HS-27A (cell line): Measurements from ENCODE around the gene PDZD8.
"Not testable (repeated sequence)": the region's sequence is repeated elsewhere in the genome, so short reads cannot be mapped to it uniquely, and the experiment has no call there.

Experiments
- DNase-seq: peaks from one replicate; pipeline ENCODE4 v3.0.0-alpha.2; 2012; ENCODE audit warnings: low read depth, missing footprints

PDZD8 gene

GRCh38 chr10:117348236-117348635 is 27.0 kb downstream of the PDZD8 start:
- no peak for DNase-seq

GRCh38 chr10:117346574-117346973 is 28.7 kb downstream of the PDZD8 start:
- DNase-seq: no peak

GRCh38 chr10:117345143-117345542 is 30.1 kb downstream of the PDZD8 start:
- no peak for DNase-seq

- no peak for DNase-seq
Measured at GRCh38 chr10:117342641-117343040, 32.6 kb downstream of the PDZD8 start.

GRCh38 chr10:117341061-117341460 is 34.2 kb downstream of the PDZD8 start:
- DNase-seq: no peak

GRCh38 chr10:117339979-117340378 is 35.3 kb downstream of the PDZD8 start:
- DNase-seq: no peak

- no peak for DNase-seq
Measured at GRCh38 chr10:117339578-117339977, 35.7 kb downstream of the PDZD8 start.

GRCh38 chr10:117334926-117335325 is 40.3 kb downstream of the PDZD8 start:
- DNase-seq: no peak

- no peak for DNase-seq
Measured at GRCh38 chr10:117334066-117334465, 41.2 kb downstream of the PDZD8 start.

- DNase-seq: no peak
Measured at GRCh38 chr10:117327262-117327661, 48.0 kb downstream of the PDZD8 start.

- DNase-seq: no peak
Measured at GRCh38 chr10:117324367-117324766, 50.9 kb downstream of the PDZD8 start.

- no peak for DNase-seq
Measured at GRCh38 chr10:117322260-117322659, 53.0 kb downstream of the PDZD8 start.

- DNase-seq: no peak
Measured at GRCh38 chr10:117320050-117320665, 55.1 kb downstream of the PDZD8 start.

- no peak for DNase-seq
Measured at GRCh38 chr10:117318909-117319308, 56.3 kb downstream of the PDZD8 start.

GRCh38 chr10:117316701-117317100 is 58.5 kb downstream of the PDZD8 start:
- no peak for DNase-seq

GRCh38 chr10:117313641-117314040 is 61.6 kb downstream of the PDZD8 start:
- no peak for DNase-seq

- DNase-seq: no peak
Measured at GRCh38 chr10:117312430-117312829, 62.8 kb downstream of the PDZD8 start.

- DNase-seq: no peak
Measured at GRCh38 chr10:117311261-117311660, 64.0 kb downstream of the PDZD8 start.

GRCh38 chr10:117306674-117307073 is 68.6 kb downstream of the PDZD8 start:
- DNase-seq: no peak

- not testable (repeated sequence) for DNase-seq
Measured at GRCh38 chr10:117303451-117303850, 71.8 kb downstream of the PDZD8 start.

- no peak for DNase-seq
Measured at GRCh38 chr10:117300671-117301070, 74.6 kb downstream of the PDZD8 start.

GRCh38 chr10:117299435-117299834 is 75.8 kb downstream of the PDZD8 start:
- no peak for DNase-seq

GRCh38 chr10:117298219-117298618 is 77.0 kb downstream of the PDZD8 start:
- no peak for DNase-seq

GRCh38 chr10:117294735-117295134 is 80.5 kb downstream of the PDZD8 start:
- DNase-seq: no peak
